ENCODE results near the gene ZNF283. TPM values are rescaled to one million over a fixed set of nuclear protein-coding genes. Genes with fewer than 3 reads are reported as not detected.

Gene ZNF283
- total RNA-seq, 3 donors from 2014 or later, result 6.9 to 19.6 (median 13.8) TPM

DNA sequence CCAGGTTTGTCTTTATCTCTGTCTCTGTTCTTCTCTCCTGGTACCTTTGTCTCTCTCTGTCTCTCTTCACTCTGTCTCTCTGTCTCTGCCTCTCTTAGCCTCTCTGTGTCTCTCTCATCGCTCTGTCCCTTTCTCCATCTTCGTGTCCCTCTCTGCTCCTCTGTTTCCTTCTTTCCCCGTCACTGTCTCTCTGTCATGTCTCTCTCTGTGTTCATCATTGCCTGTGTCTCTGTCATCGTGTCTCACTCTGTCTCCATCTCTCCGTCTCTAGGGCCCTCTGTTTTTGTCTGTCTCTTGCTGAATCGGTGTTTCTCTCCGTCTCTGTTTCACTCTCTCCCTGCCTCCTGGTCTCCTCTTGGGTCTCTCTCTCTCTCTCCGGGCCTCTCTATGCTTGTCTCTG, 43.5 kb upstream of the ZNF283 start:
- Histone ChIP-seq H3K27ac (peak overlapping the region; percentile 85 to 90), H3K36me3 (no peaks in the 10 kb centered on the region), H3K27me3 (no peaks in the 10 kb centered on the region), H3K9me3 (no peaks in the 10 kb centered on the region), H3K4me3 (peak overlapping the region in 1 of 3 donors; percentile 39), H3K4me1 (peaks cover 5 to 13% of the 10 kb centered on the region in 2 donors)
- intact Hi-C loops (cut with DNase I; ENCODE audit: low total_unique reads), result no loop called here
- no peak for TF ChIP-seq POLR2A (IDR thresholded peaks at IDR 0.05)
- TF ChIP-seq, protein P1, sequence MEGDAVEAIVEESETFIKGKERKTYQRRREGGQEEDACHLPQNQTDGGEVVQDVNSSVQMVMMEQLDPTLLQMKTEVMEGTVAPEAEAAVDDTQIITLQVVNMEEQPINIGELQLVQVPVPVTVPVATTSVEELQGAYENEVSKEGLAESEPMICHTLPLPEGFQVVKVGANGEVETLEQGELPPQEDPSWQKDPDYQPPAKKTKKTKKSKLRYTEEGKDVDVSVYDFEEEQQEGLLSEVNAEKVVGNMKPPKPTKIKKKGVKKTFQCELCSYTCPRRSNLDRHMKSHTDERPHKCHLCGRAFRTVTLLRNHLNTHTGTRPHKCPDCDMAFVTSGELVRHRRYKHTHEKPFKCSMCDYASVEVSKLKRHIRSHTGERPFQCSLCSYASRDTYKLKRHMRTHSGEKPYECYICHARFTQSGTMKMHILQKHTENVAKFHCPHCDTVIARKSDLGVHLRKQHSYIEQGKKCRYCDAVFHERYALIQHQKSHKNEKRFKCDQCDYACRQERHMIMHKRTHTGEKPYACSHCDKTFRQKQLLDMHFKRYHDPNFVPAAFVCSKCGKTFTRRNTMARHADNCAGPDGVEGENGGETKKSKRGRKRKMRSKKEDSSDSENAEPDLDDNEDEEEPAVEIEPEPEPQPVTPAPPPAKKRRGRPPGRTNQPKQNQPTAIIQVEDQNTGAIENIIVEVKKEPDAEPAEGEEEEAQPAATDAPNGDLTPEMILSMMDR (IDR thresholded peaks at IDR 0.05), result no peak
- no peak for TF ChIP-seq POLR2AphosphoS5 (IDR thresholded peaks at IDR 0.05)
- no peak for DNase-seq (ENCODE audit: low spot score in 2 of 2)

DNA sequence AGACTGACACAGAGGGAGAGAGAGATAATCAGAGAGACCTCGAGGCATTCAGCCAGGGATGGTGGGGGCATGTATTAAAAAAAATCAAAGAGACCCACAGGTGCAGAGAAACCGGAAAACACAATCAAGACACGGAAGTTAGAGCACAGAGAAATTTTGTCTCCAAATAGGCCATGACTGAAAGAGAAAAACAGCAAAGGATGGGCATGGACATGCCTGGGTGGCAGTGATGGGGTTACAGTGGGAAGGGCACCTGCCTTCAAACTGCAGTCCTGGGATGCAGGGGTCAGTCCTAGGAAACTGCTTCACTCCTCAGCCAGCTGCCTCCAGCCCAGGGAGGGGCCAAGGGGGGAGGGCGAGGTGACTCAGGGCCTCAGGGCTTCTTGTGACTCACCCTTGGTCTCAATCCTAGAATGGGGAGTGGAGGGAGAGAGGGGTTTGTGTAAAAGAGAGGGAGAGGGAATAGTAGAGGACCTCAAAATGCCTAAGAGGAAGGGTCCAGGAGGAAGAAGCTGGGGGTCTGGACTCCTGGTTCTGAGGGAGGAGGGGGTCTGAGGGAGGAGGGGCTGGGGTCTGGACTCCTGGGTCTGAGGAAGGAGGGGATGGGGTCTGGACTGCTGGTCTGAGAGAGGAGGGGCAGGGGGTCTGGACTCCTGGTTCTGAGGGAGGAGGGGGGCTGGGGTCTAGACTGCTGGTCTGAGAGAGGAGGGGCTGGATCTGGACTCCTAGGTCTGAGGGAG, 42.7 kb upstream of the ZNF283 start:
- H3K9me3 ChIP-seq, result no peaks in the 10 kb centered on the region
- peak overlapping the region in 1 of 3 donors; percentile 39 for H3K4me3 ChIP-seq
- DNase-seq (ENCODE audit: low spot score in 2 of 2), result peak in 1 of 2 donors; percentile 67
- no peaks in the 10 kb centered on the region for H3K36me3 ChIP-seq
- TF ChIP-seq, protein P1 (IDR thresholded peaks at IDR 0.05), result no peak
- peak in 1 of 3 donors; percentile 41 for TF ChIP-seq POLR2AphosphoS5 (IDR thresholded peaks at IDR 0.05)
- peak overlapping the region; percentile 85 to 90 for H3K27ac ChIP-seq
- H3K4me1 ChIP-seq, result peaks cover 5 to 13% of the 10 kb centered on the region in 2 donors
- no peaks in the 10 kb centered on the region for H3K27me3 ChIP-seq
- intact Hi-C loops (cut with DNase I; ENCODE audit: low total_unique reads), result no loop called here

DNA sequence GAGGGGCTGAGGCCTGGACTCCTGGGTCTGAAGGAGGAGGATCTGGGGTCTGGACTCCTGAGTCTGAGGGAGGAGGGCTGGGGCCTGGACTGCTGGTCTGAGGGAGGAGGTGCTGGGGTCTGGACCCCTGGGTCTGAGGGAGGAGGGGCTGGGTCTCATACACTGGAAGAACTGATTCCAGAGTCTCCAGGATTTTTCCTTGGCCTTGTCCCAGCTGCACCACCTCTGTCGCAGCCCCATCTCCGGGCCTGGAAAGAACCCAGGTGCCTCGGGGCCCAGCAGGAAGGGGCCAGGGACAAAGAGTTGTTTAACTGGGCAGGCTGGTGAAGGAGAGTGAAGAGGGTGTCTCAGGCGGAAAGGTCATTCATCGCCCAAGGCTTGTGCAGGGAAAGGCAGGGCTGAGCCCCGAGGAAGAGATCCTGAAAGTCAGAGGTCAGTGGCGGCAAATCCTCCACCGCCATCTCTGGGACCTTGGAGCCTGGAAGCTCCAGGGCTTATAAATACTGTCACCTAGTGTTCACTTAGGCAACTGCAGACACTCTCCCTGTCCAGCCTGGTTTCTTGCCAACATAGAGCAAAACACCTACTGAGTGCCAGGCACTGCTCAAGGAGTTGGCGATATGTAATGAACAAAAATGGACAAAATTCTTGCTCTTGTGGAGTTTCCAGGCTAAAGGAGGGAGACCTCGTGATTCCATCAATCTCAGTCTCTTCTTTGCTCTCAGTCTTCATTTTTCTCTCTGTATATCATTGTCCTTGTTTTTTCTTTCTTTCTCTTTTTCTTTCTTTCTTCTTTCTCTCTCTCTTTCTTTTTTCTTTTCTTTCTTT, 41.9 kb upstream of the ZNF283 start:
- TF ChIP-seq POLR2A (IDR thresholded peaks at IDR 0.05) (no peak), POLR2AphosphoS5 (IDR thresholded peaks at IDR 0.05) (peak in 2 of 3 donors; percentile 22 to 34)
- TF ChIP-seq, protein P1 (IDR thresholded peaks at IDR 0.05), result peak; percentile 90 to 98 (median 94)
- Histone ChIP-seq H3K4me1 (peaks cover 5 to 13% of the 10 kb centered on the region in 2 donors), H3K27ac (peak overlapping the region; percentile 85 to 90), H3K4me3 (peak overlapping the region in 1 of 3 donors; percentile 39), H3K27me3 (no peaks in the 10 kb centered on the region), H3K36me3 (no peaks in the 10 kb centered on the region), H3K9me3 (no peaks in the 10 kb centered on the region)
- DNase-seq (ENCODE audit: low spot score in 2 of 2), result peak in 1 of 2 donors; percentile 65
- intact Hi-C loops (cut with DNase I; ENCODE audit: low total_unique reads), result no loop called here

DNA sequence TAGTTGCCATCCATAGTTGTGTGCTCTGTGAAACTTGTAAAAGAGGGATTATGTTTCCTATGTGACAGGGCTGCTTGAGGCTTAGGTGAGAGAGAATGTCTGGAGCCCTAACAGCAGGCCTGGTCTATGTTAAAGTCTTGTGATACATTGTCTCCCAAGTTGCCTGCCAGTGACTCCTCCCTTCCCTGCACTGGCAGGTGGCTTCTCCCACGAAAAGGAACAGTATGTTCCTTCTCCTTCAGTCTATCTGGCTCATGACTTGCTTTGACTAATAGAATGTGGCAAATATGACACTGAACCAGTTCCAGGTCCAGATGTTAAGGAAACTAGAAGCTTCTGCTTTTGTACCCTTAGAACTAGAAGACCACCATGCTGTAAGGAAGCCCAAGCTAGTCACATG, 40.5 kb upstream of the ZNF283 start:
- DNase-seq (ENCODE audit: low spot score in 2 of 2), result no peak
- Histone ChIP-seq H3K27ac (peak overlapping the region; percentile 35 to 37), H3K4me1 (peaks cover 5 to 9% of the 10 kb centered on the region in 2 donors), H3K36me3 (no peaks in the 10 kb centered on the region), H3K27me3 (no peaks in the 10 kb centered on the region), H3K4me3 (no peak overlapping the region), H3K9me3 (no peaks in the 10 kb centered on the region)
- TF ChIP-seq, protein P1 (IDR thresholded peaks at IDR 0.05), result no peak
- TF ChIP-seq POLR2AphosphoS5 (IDR thresholded peaks at IDR 0.05), result no peak
- no peak for TF ChIP-seq POLR2A (IDR thresholded peaks at IDR 0.05)
- intact Hi-C loops (cut with DNase I; ENCODE audit: low total_unique reads), result no loop called here

DNA sequence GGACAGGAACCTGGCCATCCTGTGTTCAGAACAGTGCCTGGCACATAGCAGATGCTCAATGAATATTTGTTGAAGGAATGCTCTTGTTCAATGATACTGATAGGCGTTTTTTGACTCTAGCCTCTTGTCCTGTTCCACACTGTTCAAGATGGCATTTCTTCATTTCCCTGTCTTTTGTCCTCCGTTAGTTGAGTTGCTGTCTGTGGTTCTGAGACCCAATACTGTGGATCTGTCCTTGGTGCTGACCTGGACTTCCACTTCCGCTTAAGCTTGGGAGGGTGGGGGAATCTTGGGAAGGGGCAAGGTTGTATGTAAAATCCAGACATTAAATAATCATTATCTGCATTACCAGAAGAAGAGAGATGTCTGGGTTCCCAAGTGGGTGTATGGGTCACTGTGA, 38.1 kb upstream of the ZNF283 start:
- no peaks in the 10 kb centered on the region for H3K27me3 ChIP-seq
- H3K36me3 ChIP-seq, result no peaks in the 10 kb centered on the region
- H3K27ac ChIP-seq, result no peak overlapping the region
- no peaks in the 10 kb centered on the region for H3K9me3 ChIP-seq
- DNase-seq (ENCODE audit: low spot score in 2 of 2), result no peak
- no peak overlapping the region for H3K4me3 ChIP-seq
- TF ChIP-seq POLR2AphosphoS5 (IDR thresholded peaks at IDR 0.05) (no peak), POLR2A (IDR thresholded peaks at IDR 0.05) (no peak)
- intact Hi-C loops (cut with DNase I; ENCODE audit: low total_unique reads), result no loop called here
- H3K4me1 ChIP-seq, result peaks cover 3 to 5% of the 10 kb centered on the region in 2 donors

Measured in breast epithelium (tissue), 4 donors.